DLD1 (cell line): Measurements from ENCODE around the gene TAX1BP3.

Experiments
- in situ Hi-C: cut with HindIII; loops from 2 replicates; pipeline ENCODE4 v1.10.0; 2017; ENCODE audit warnings: low sequenced_read_pairs

Gene TAX1BP3

DNA sequence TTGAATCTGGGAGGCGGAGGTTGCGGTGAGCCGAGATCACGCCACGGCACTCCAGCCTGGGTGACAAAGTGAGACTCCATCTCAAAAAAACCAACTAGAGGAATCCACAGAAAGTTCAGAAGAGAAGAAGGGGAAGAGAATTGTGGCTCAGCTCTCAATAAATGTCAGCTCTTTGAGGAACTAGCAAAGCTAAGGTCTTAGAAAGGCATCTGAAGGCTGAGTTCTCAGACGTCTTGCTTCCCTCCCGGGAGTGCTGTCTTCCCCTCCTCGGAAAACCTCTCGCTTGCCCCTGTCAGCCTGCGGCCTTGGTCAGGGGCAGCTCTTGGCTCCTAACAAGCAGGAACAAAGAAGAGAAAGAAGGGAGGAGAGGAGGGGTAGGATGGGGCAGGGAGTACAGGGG is 37.6 kb downstream of the TAX1BP3 start:
- in situ Hi-C loops, result no loop called here

- in situ Hi-C loops, result no loop called here
These were observed 40.6 kb downstream of the TAX1BP3 start for GRCh38 chr17:3627769-3628167.

GRCh38 chr17:3626831-3627768 is 41.3 kb downstream of the TAX1BP3 start:
- in situ Hi-C loops, result no loop called here

DNA sequence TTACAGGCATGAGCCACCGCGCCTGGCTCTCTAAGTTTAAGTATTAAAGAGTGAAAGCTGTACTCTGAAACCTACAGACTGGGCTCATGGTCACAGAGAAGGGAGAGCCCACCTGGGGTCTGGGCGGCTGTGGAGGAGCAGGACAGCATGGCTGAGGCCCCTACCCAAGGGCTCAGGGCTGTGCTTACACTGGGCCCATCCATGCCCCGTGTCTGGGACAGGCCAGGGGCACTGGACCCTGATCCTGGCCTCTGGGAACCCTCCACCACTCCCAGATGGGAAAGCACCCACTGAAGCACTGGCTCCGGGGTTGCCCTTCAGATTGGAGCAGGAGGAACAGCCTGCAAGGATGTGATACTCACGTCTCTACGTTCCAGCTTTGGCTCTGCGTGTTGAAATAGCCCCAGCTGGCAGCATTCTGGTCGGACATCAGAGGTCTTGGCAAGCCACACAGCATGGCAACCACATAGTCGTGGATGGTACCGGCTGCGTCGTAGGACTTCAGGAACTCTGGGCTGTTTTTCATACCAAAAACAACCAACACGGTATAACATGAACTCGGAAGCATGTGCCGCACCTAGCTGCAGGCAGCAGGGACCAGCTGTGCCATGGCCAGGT is 45.3 kb downstream of the TAX1BP3 start:
- in situ Hi-C loops, result no loop called here

DNA sequence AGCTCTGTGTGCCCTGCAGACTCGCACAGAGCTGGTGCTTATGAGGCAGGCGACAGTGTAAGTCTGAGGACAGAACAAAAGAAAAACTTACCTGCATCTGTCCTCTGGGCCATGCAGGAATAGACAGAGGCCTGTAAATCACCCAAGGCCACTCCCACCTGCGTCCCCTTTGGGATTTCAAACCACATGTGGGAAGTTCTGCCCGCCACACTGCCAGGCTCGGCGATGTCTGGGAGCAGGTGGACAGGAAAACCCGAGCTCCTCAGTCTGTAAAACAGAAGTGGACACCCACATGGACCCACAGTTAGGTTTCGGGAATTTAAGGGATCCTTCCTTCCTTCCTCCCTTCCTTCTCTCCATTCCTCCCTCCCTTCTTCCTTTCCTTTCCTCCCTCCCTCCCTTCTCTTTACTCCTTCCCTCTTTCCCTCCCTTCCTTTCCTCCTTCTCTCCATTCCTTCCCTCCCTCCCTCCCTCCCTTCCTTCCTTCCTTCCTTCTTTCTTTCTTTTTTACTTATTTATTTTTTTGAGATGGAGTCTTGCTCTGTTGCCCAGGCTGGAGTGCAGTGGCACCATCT is 47.1 kb downstream of the TAX1BP3 start:
- in situ Hi-C loops, result no loop called here

- in situ Hi-C loops, result no loop called here
These were observed 53.1 kb downstream of the TAX1BP3 start for GRCh38 chr17:3615160-3615870.

DNA sequence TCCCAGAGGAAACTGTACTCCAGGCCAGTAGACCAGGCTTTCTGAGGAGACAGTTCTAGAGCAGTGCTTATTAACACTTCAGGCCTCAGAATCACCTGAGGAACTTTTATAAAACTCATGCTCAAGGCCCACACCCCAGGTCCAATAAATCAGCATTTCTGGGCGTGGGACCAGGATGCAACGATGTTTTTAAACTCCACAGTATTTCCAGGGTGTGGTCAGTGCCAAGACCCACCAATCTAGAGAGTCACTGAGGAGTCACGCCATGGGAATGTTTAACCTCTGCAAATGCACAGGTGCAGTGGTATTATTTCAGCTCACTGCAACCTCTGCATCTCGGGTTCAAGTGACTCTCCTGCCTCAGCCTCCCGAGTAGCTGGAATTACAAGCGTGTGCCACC is 55.3 kb downstream of the TAX1BP3 start:
- in situ Hi-C loops, result no loop called here
